ENCODE data around the gene PTPRCAP. TPM values are rescaled to one million over a fixed set of nuclear protein-coding genes. Genes with fewer than 3 reads are reported as not detected.

PTPRCAP gene
- polyA plus RNA-seq, 1 of the 3 experiments (the other 2 are of a cell fraction), result 1.4 TPM

- peaks cover 8 to 22% of the 10 kb centered on the region in 2 experiments for H3K36me3 ChIP-seq (replicated peaks in 1 of 2; ENCODE audit: control insufficient read depth in 1 of 2, insufficient read depth in 2 of 2, low read length in 1 of 2)
- H3K4me3 ChIP-seq (ENCODE audit: low read depth in 2 of 2, low read length in 1 of 2), result no peak overlapping the region
- no peak overlapping the region for H3K9ac ChIP-seq
- no peaks in the 10 kb centered on the region for H3K9me2 ChIP-seq
- peaks cover 5% of the 10 kb centered on the region for H3F3A ChIP-seq (replicated peaks; ENCODE audit: insufficient read depth)
- CTCF ChIA-PET, result interaction anchor here (1.0 to 4.9 kb wide), 3 partner anchors 16 to 52 kb away, joined by 3 to 29 read pairs (median 6); no protein-coding TSS in a partner anchor
- H3K4me2 ChIP-seq, result no peak overlapping the region
- TF ChIP-seq MAX (IDR thresholded peaks at IDR 0.05; ENCODE audit: low read depth) (no peak), FOSL2 (IDR thresholded peaks at IDR 0.05; ENCODE audit: borderline replicate concordance, low read depth) (no peak), RFX5 (IDR thresholded peaks at IDR 0.05; ENCODE audit: low read length) (no peak), SMC3 (IDR thresholded peaks at IDR 0.05; ENCODE audit: low read depth, low read length) (no peak), MXI1 (IDR thresholded peaks at IDR 0.05; ENCODE audit: low read depth, low read length) (no peak), TCF12 (IDR thresholded peaks at IDR 0.05) (no peak), CHD2 (IDR thresholded peaks at IDR 0.05; ENCODE audit: low read length, partially characterized antibody) (no peak), FOXJ3 (CRISPR knock-in tag; IDR thresholded peaks at IDR 0.05) (no peak), ELF1 (IDR thresholded peaks at IDR 0.05) (no peak), ZBTB33 (IDR thresholded peaks at IDR 0.05; ENCODE audit: borderline replicate concordance, low read depth) (no peak), USF1 (IDR thresholded peaks at IDR 0.05; ENCODE audit: borderline replicate concordance, low read depth) (no peak), YY1 (IDR thresholded peaks at IDR 0.05; ENCODE audit: low read depth) (no peak), PBX3 (IDR thresholded peaks at IDR 0.05) (no peak), RCOR1 (IDR thresholded peaks at IDR 0.05; ENCODE audit: low read length) (no peak), RXRA (IDR thresholded peaks at IDR 0.05; ENCODE audit: borderline replicate concordance, low read depth) (no peak), NFIC (IDR thresholded peaks at IDR 0.05; ENCODE audit: borderline replicate concordance) (no peak), USF2 (IDR thresholded peaks at IDR 0.05; ENCODE audit: borderline replicate concordance, low read depth, low read length) (no peak)
- H4K20me1 ChIP-seq (ENCODE audit: insufficient read depth), result peaks cover 14% of the 10 kb centered on the region
- no peaks in the 10 kb centered on the region for H3K27me3 ChIP-seq (ENCODE audit: insufficient read depth)
- H3K79me2 ChIP-seq (ENCODE audit: insufficient read depth), result peaks cover 25% of the 10 kb centered on the region
- no peaks in the 10 kb centered on the region for H3K9me3 ChIP-seq
- POLR2A ChIA-PET, result no interaction called here
- no peak for DNase-seq
- H2AFZ ChIP-seq (ENCODE audit: low read depth), result no peak overlapping the region
- H3K27ac ChIP-seq (ENCODE audit: low read depth in 2 of 2, low read length in 1 of 2), result no peak overlapping the region
- peaks cover 9 to 17% of the 10 kb centered on the region in 2 experiments; a peak in 2 of 4 replicates for H3K4me1 ChIP-seq (ENCODE audit: control insufficient read depth in 1 of 2, insufficient read depth in 2 of 2, low read depth in 1 of 2, low read length in 1 of 2)
- WGBS (ENCODE audit: low lambda C conversion rate), result 91% methylated on average over 13 of the region's 24 CpGs
Observed at GRCh38 chr11:67397986-67398660, 39.4 kb downstream of the PTPRCAP start.
